ENCODE results near the gene ATP4B.

The ATP4B gene

GRCh38 chr13:113657851-113658741 lies at the start of gene ATP4B:
TSS of gene ATP4B (minus strand) at chr13:113658198. CDS start at chr13:113658144, 54 bp downstream.
- DNase-seq, result peak; percentile 53

GRCh38 chr13:113672002-113672651 lies 14.1 kb upstream of the ATP4B start:
- peak; percentile 54 for DNase-seq

GRCh38 chr13:113671066-113672001 lies 13.3 kb upstream of the ATP4B start:
- peak; percentile 50 for DNase-seq

- DNase-seq, result peak; percentile 24
These were observed 12.5 kb upstream of the ATP4B start for GRCh38 chr13:113670541-113670940.

- DNase-seq, result peak; percentile 55
These were observed 11.8 kb upstream of the ATP4B start for GRCh38 chr13:113669755-113670341.

GRCh38 chr13:113669231-113669754 lies 11.3 kb upstream of the ATP4B start:
- DNase-seq, result peak; percentile 38

GRCh38 chr13:113668491-113668971 lies 10.5 kb upstream of the ATP4B start:
- DNase-seq, result no peak

GRCh38 chr13:113667771-113668490 lies 9.9 kb upstream of the ATP4B start:
- peak; percentile 54 for DNase-seq

GRCh38 chr13:113666951-113667701 lies 9.1 kb upstream of the ATP4B start, which contains the start of gene GRK1:
TSS of gene GRK1 (plus strand) at chr13:113667219. CDS start at chr13:113667387, 168 bp downstream.
- DNase-seq, result peak; percentile 59

- peak; percentile 47 for DNase-seq
These were observed 8.3 kb upstream of the ATP4B start for GRCh38 chr13:113666329-113666670.

- peak; percentile 50 for DNase-seq
These were observed 7.8 kb upstream of the ATP4B start for GRCh38 chr13:113665597-113666328.

- DNase-seq, result peak; percentile 54
These were observed 7.0 kb upstream of the ATP4B start for GRCh38 chr13:113664751-113665596.

- peak; percentile 22 for DNase-seq
These were observed 5.9 kb upstream of the ATP4B start for GRCh38 chr13:113663934-113664333.

- DNase-seq, result no peak
These were observed 3.5 kb upstream of the ATP4B start for GRCh38 chr13:113661509-113661908.

GRCh38 chr13:113660066-113660465 lies 2.1 kb upstream of the ATP4B start:
- no peak for DNase-seq

- DNase-seq, result no peak
These were observed 1.3 kb upstream of the ATP4B start for GRCh38 chr13:113659337-113659736.

- DNase-seq, result peak; percentile 51
These were observed 838 bp upstream of the ATP4B start for GRCh38 chr13:113658836-113659235.

GRCh38 chr13:113656831-113657671 lies 947 bp downstream of the ATP4B start:
- peak; percentile 58 for DNase-seq
